GM12878 (cell line): ENCODE results near the gene KLRD1. TPM values are rescaled to one million over a fixed set of nuclear protein-coding genes. Genes with fewer than 3 reads are reported as not detected.

ENCODE experiments used
- ATAC-seq: fragments of 200-7000 bp; cut with Tn5 transposase; 3 replicates; pipeline ENCODE4 v1.9.1; 2020; ENCODE audit warnings: mild to moderate bottlenecking, moderate library complexity
- BruUV-seq: library from RNA; stranded (reverse); fragments of 400-500 nt; replicated peaks from 2 replicates; lab custom pipeline; 2021; lab: Mats Ljungman, UMichigan
- CTCF ChIA-PET: fragments of 300-600 bp; sonication (Branson Sonifier 250); formaldehyde crosslinking; extraction: SDS; loops from one replicate; lab custom pipeline; 2021; ENCODE audit warnings: inconsistent platforms; lab: Yijun Ruan, JAX
- POLR2A ChIA-PET: fragments of 350-600 bp; formaldehyde crosslinking; extraction: SDS; loops from one replicate; lab custom pipeline; 2021; ENCODE audit warnings: inconsistent platforms; lab: Charles Lee
- RAD21 ChIA-PET: fragments of 300-600 bp; sonication (Branson Sonifier 250); formaldehyde crosslinking; loops from one replicate; lab custom pipeline; 2023; ENCODE audit warnings: antibody characterized with exemption; ENCODE audit not compliant: unreplicated experiment; lab: Charles Lee
- SMC1A ChIA-PET: fragments of 300-600 bp; sonication (Branson Sonifier 250); formaldehyde crosslinking; loops from one replicate; lab custom pipeline; 2023; ENCODE audit not compliant: unreplicated experiment, uncharacterized antibody; lab: Charles Lee
- DNase-seq: peaks from one replicate; pipeline ENCODE4 v3.0.0-alpha.2; 2011; ENCODE audit warnings: low read depth, low spot score
- FAIRE-seq: peaks from 3 replicates; lab custom pipeline; 2011; peaks lifted over from hg19 to GRCh38; lab: Jason Lieb, UNC
- H2AFZ ChIP-seq: 2 replicates; pipeline ENCODE4 v1.6.0; 2011; ENCODE audit warnings: low read depth, low read length, control low read depth; ENCODE audit not compliant: control insufficient read depth
- H3K27ac ChIP-seq: 2 replicates; pipeline ENCODE4 v1.5.1; 2011; ENCODE audit warnings: control low read depth; ENCODE audit not compliant: control insufficient read depth, insufficient read depth
- H3K27me3 ChIP-seq, 2 experiments: replicated peaks in 1 of 2; 2 replicates each; pipeline versions ENCODE4 v1.6.0 to v1.6.1; 2011; ENCODE audit warnings: low read length in 1 of 2; ENCODE audit not compliant: control insufficient read depth in 2 of 2, insufficient read depth in 2 of 2
- H3K36me3 ChIP-seq, 2 experiments: 2 replicates each; pipeline ENCODE4 v1.5.1; 2011; ENCODE audit warnings: low read length in 1 of 2; ENCODE audit not compliant: control insufficient read depth in 2 of 2, insufficient read depth in 2 of 2
- H3K4me1 ChIP-seq: 2 replicates; pipeline ENCODE4 v1.6.1; 2011; ENCODE audit warnings: mild to moderate bottlenecking, low read length, moderate library complexity, mixed read lengths; ENCODE audit not compliant: control insufficient read depth, insufficient read depth
- H3K4me2 ChIP-seq: 2 replicates; pipeline ENCODE4 v1.6.0; 2011; ENCODE audit warnings: control low read depth; ENCODE audit not compliant: control insufficient read depth, insufficient read depth
- H3K4me3 ChIP-seq: fragments of 200-600 bp; sonication (generic); 2 replicates; pipeline ENCODE4 v1.5.1; 2016
- H3K79me2 ChIP-seq: 2 replicates; pipeline ENCODE4 v1.6.0; 2011; ENCODE audit warnings: low read length; ENCODE audit not compliant: control insufficient read depth, insufficient read depth
- H3K9ac ChIP-seq: 2 replicates; pipeline ENCODE4 v1.8.0; 2011; ENCODE audit warnings: low read length, control low read depth, mixed read lengths; ENCODE audit not compliant: control insufficient read depth, insufficient read depth
- H3K9me3 ChIP-seq: replicated peaks from 3 replicates; pipeline ENCODE4 v1.5.1; 2011; ENCODE audit warnings: mild to moderate bottlenecking, low read length; ENCODE audit not compliant: control insufficient read depth, insufficient read depth
- H4K20me1 ChIP-seq: 2 replicates; pipeline ENCODE4 v1.6.0; 2011; ENCODE audit not compliant: control insufficient read depth, insufficient read depth
- ATF2 ChIP-seq: IDR thresholded peaks from 2 replicates; pipeline ENCODE4 v1.6.1; 2012; ENCODE audit warnings: low read length, inconsistent platforms
- BCL11A ChIP-seq: IDR thresholded peaks from 2 replicates; pipeline ENCODE4 v1.6.1; 2011; ENCODE audit warnings: low read depth, low read length
- CBX5 ChIP-seq: sonication (generic); IDR thresholded peaks from 2 replicates; pipeline ENCODE4 v1.6.1; 2016; ENCODE audit warnings: low read depth, moderate library complexity, mild to moderate bottlenecking, inconsistent platforms
- CEBPB ChIP-seq, 2 experiments: fragments of 150-350 bp in 1 of 2; IDR thresholded peaks; 2 replicates each; pipeline ENCODE4 v1.6.1; 2012 to 2014; ENCODE audit warnings: low read depth in 2 of 2, low read length in 2 of 2, borderline replicate concordance in 1 of 2, inconsistent platforms in 1 of 2
- DPF2 ChIP-seq: fragments of 450-650 bp; IDR thresholded peaks from 2 replicates; pipeline ENCODE4 v1.6.1; 2017; ENCODE audit warnings: mild to moderate bottlenecking
- EGR1 ChIP-seq, 2 experiments: IDR thresholded peaks; 1 replicate in 1 of 2; 2 replicates in 1 of 2; pipeline ENCODE4 v1.6.1; 2011 to 2012; ENCODE audit warnings: low read depth in 2 of 2, low read length in 2 of 2, borderline replicate concordance in 1 of 2, mild to moderate bottlenecking in 1 of 2, moderate library complexity in 1 of 2
- ELK1 ChIP-seq: IDR thresholded peaks from 2 replicates; pipeline ENCODE4 v1.6.1; 2012; ENCODE audit warnings: low read depth, low read length, improper control_type of control experiment
- HDGF ChIP-seq: fragments of 450-650 bp; IDR thresholded peaks from 2 replicates; pipeline ENCODE4 v1.6.1; 2016; ENCODE audit warnings: antibody characterized with exemption
- IKZF1 ChIP-seq: fragments of 450-650 bp; conservative IDR thresholded peaks from 2 replicates; pipeline ENCODE4 v1.6.1; 2017; ENCODE audit warnings: antibody characterized with exemption, mild to moderate bottlenecking
- IKZF2 ChIP-seq, 2 experiments: fragments of 450-650 bp; IDR thresholded peaks; 2 replicates each; pipeline ENCODE4 v1.6.1; 2017; ENCODE audit warnings: mild to moderate bottlenecking in 2 of 2, moderate library complexity in 2 of 2
- JUNB ChIP-seq: IDR thresholded peaks from 2 replicates; pipeline ENCODE4 v1.6.1; 2016; ENCODE audit warnings: antibody characterized with exemption, mild to moderate bottlenecking
- KAT2A ChIP-seq: conservative IDR thresholded peaks from 2 replicates; pipeline ENCODE4 v1.6.1; 2011; ENCODE audit warnings: low read depth, low read length; ENCODE audit not compliant: control insufficient read depth
- KLF5 ChIP-seq: fragments of 450-650 bp; IDR thresholded peaks from 2 replicates; pipeline ENCODE4 v1.6.1; 2014; ENCODE audit warnings: mild to moderate bottlenecking; ENCODE audit not compliant: partially characterized antibody
- MTA3 ChIP-seq: IDR thresholded peaks from 2 replicates; pipeline ENCODE4 v1.6.1; 2012; ENCODE audit warnings: low read length, inconsistent platforms, borderline replicate concordance
- NR2C1 ChIP-seq: fragments of 450-650 bp; IDR thresholded peaks from 2 replicates; pipeline ENCODE4 v1.6.1; 2017; ENCODE audit warnings: antibody characterized with exemption, mild to moderate bottlenecking, moderate library complexity
- RCOR1 ChIP-seq: conservative IDR thresholded peaks from 2 replicates; pipeline ENCODE4 v1.6.1; 2012; ENCODE audit warnings: low read depth, low read length, improper control_type of control experiment
- SIN3A ChIP-seq: IDR thresholded peaks from 2 replicates; pipeline ENCODE4 v1.6.1; 2012; ENCODE audit warnings: low read depth, low read length, improper control_type of control experiment
- SREBF2 ChIP-seq: IDR thresholded peaks from 2 replicates; pipeline ENCODE4 v1.6.1; 2012; ENCODE audit warnings: mild to moderate bottlenecking, low read length
- SUPT20H ChIP-seq: IDR thresholded peaks from 2 replicates; pipeline ENCODE4 v1.6.1; 2011; ENCODE audit warnings: low read depth, mild to moderate bottlenecking, low read length, moderate library complexity, borderline replicate concordance; ENCODE audit not compliant: control insufficient read depth
- TCF12 ChIP-seq: IDR thresholded peaks from 2 replicates; pipeline ENCODE4 v1.6.1; 2011; ENCODE audit warnings: low read depth, mild to moderate bottlenecking, low read length
- TCF3 ChIP-seq: IDR thresholded peaks from 2 replicates; pipeline ENCODE4 v1.6.1; 2012; ENCODE audit warnings: low read depth, mild to moderate bottlenecking, low read length, borderline replicate concordance; ENCODE audit not compliant: insufficient read depth
- ZBTB33 ChIP-seq: fragments of 450-650 bp; IDR thresholded peaks from 2 replicates; pipeline ENCODE4 v1.6.1; 2017; ENCODE audit warnings: mild to moderate bottlenecking
- WGBS: methylation state at CpG from one replicate; pipeline ENCODE4 v1.1.6; 2016; ENCODE audit warnings: low lambda C conversion rate; ENCODE audit not compliant: insufficient replicate concordance, insufficient coverage; ENCODE audit errors: missing lambda C conversion rate; 5-methylcytosine and 5-hydroxymethylcytosine counted together
- in situ Hi-C: fragments of 300-500 bp; cut with MboI; formaldehyde crosslinking; loops from 9 replicates; pipeline ENCODE4 v1.14.3; 2018; ENCODE audit warnings: mixed read lengths
- intact Hi-C: fragments of 100-400 bp; cut with micrococcal nuclease; formaldehyde crosslinking; loops from one replicate; pipeline ENCODE4 v1.14.2; 2022; ENCODE audit not compliant: unreplicated experiment
- polyA plus RNA-seq, 11 experiments: library from polyadenylated mRNA; depleted of rRNA in 4 of 11; unstranded in 6 of 11; stranded (reverse) in 5 of 11; fragments of >200 nt; fragmentation: Nextera tagmentation in 4 of 11; fragmentation: Illumina TruSeq in 1 of 11; extraction: Ambion mirVana in 4 of 11; extraction: Trizol in 1 of 11; gene quantifications; 1 replicate in 1 of 11; 2 replicates in 10 of 11; pipeline versions ENCODE4 v1.2.1 to v1.2.3, GENCODE V29; 2011 to 2016; ENCODE audit warnings: inconsistent platforms in 2 of 11, missing spikeins in 2 of 11, low read depth in 1 of 11
- total RNA-seq, 4 experiments: library from RNA; depleted of rRNA in 3 of 4; stranded (reverse); fragments of >200 nt in 3 of 4; fragmentation: Illumina TruSeq in 1 of 4; extraction: Trizol in 1 of 4; gene quantifications; 2 replicates each; pipeline versions ENCODE4 v1.2.1 to v1.2.3, GENCODE V29; 2013 to 2021

The KLRD1 gene
- total and polyA plus RNA-seq, 10 of the 15 experiments (the other 5 are each of a cell fraction or from before 2014, with no cell fraction given): under 0.01 to 0.50 (median 0.13) TPM; not detected in 4

- Histone ChIP-seq H3K4me1 (no peaks in the 10 kb centered on the region; the same call in 1 of the 2 replicates), H3K4me3 (no peak overlapping the region), H3K27ac (peak overlapping the region; percentile 33; the same call in 1 of the 2 replicates), H4K20me1 (no peaks in the 10 kb centered on the region), H3K79me2 (no peaks in the 10 kb centered on the region), H3K4me2 (peak overlapping the region; percentile 36), H3K9me3 (peaks cover 2% of the 10 kb centered on the region; the same call in 2 of the 3 replicates), H3K36me3 (no peaks in the 10 kb centered on the region), H3K27me3 (no peaks in the 10 kb centered on the region), H2AFZ (peak overlapping the region; percentile 35), H3K9ac (no peak overlapping the region)
- ChIA-PET RAD21 (no interaction called here), POLR2A (interaction anchor here (0.6 to 1.1 kb wide), 2 partner anchors 10 to 83 kb away, joined by 4 read pairs; no protein-coding TSS in a partner anchor), CTCF (interaction anchor here (1.3 to 1.5 kb wide), 3 partner anchors 57 to 457 kb away, joined by 4 to 6 read pairs (median 5); no protein-coding TSS in a partner anchor), SMC1A (interaction anchor here (1.1 to 1.4 kb wide), 2 partner anchors 13 to 68 kb away, joined by 3 to 4 read pairs; no protein-coding TSS in a partner anchor)
- WGBS: 0% methylated on average over 4 of the region's 4 CpGs
- intact Hi-C loops: no loop called here
- in situ Hi-C loops: no loop called here
- no TSS peak for BruUV-seq
- FAIRE-seq (no peak), ATAC-seq (peak; percentile 79), DNase-seq (no peak)
- no peak for TF ChIP-seq BCL11A
- no peak for TF ChIP-seq RCOR1
- TF ChIP-seq SUPT20H: no peak
- TF ChIP-seq SREBF2: no peak
- no peak for TF ChIP-seq EGR1 (IDR thresholded peaks at IDR 0.05; ENCODE audit: borderline replicate concordance in 1 of 2, low read depth in 2 of 2, low read length in 2 of 2)
- no peak for TF ChIP-seq KLF5
- TF ChIP-seq ZBTB33: no peak
- TF ChIP-seq TCF12: no peak
- peak in 1 of 2 experiments; percentile 47; a peak in 2 of 4 replicates for TF ChIP-seq IKZF2 (IDR thresholded peaks at IDR 0.05)
- no peak for TF ChIP-seq CEBPB (IDR thresholded peaks at IDR 0.05; ENCODE audit: borderline replicate concordance in 1 of 2, low read depth in 2 of 2, low read length in 2 of 2)
- TF ChIP-seq IKZF1: no peak
- TF ChIP-seq ATF2: peak; percentile 66; the same call in 1 of the 2 replicates
- TF ChIP-seq JUNB: peak; percentile 85
- no peak for TF ChIP-seq ELK1
- TF ChIP-seq TCF3: no peak
- TF ChIP-seq CBX5: no peak
- no peak for TF ChIP-seq KAT2A
- TF ChIP-seq DPF2: no peak
- TF ChIP-seq MTA3: peak; percentile 72; the same call in 1 of the 2 replicates
- no peak for TF ChIP-seq HDGF
- no peak for TF ChIP-seq NR2C1
- no peak for TF ChIP-seq SIN3A
Observed at GRCh38 chr12:10293151-10293550, 14.5 kb upstream of the KLRD1 start.
